NB4 (cell line): ENCODE measurements around the gene NNMT.

Experiments
- MYC ChIP-seq: IDR thresholded peaks from 2 replicates; pipeline ENCODE4 v1.6.1; 2011; ENCODE audit warnings: low read depth, low read length
- POLR2A ChIP-seq: IDR thresholded peaks from 2 replicates; pipeline ENCODE4 v1.6.1; 2011; ENCODE audit warnings: mild to moderate bottlenecking; ENCODE audit not compliant: insufficient read length; ENCODE audit errors: extremely low read depth
- TF ChIP-seq, protein P1 (sequence below): IDR thresholded peaks from one replicate; pipeline ENCODE4 v1.5.1; 2012; ENCODE audit warnings: low read depth, low read length
- TF ChIP-seq, protein P2 (sequence below): IDR thresholded peaks from 2 replicates; pipeline ENCODE4 v1.6.1; 2011; ENCODE audit warnings: low read depth, low read length

DNA sequence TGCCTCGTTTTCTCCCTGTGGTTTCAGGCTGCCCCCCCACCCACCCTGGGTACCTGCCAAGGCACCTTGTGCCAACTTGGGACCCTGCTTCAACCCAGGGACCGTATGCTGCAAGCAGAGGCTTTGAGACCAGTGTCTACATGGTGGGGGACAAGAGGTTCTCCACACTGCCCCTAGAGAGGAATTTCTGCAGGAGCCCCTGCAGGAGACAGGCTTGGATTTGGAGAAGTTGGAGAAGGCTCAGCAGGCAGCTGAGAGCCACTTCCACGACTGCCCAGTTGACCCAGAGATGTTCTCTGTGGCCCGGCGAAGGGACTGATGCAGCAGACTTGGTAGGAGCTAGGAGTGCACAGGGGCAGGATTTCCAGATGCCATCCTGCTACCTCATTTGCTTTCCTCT is 20.1 kb upstream of the NNMT start:
- TF ChIP-seq POLR2A (no peak), MYC (no peak)
- TF ChIP-seq, protein P1, sequence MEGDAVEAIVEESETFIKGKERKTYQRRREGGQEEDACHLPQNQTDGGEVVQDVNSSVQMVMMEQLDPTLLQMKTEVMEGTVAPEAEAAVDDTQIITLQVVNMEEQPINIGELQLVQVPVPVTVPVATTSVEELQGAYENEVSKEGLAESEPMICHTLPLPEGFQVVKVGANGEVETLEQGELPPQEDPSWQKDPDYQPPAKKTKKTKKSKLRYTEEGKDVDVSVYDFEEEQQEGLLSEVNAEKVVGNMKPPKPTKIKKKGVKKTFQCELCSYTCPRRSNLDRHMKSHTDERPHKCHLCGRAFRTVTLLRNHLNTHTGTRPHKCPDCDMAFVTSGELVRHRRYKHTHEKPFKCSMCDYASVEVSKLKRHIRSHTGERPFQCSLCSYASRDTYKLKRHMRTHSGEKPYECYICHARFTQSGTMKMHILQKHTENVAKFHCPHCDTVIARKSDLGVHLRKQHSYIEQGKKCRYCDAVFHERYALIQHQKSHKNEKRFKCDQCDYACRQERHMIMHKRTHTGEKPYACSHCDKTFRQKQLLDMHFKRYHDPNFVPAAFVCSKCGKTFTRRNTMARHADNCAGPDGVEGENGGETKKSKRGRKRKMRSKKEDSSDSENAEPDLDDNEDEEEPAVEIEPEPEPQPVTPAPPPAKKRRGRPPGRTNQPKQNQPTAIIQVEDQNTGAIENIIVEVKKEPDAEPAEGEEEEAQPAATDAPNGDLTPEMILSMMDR: no peak
- TF ChIP-seq, protein P2, sequence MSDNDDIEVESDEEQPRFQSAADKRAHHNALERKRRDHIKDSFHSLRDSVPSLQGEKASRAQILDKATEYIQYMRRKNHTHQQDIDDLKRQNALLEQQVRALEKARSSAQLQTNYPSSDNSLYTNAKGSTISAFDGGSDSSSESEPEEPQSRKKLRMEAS: no peak
